Measurements from ENCODE around the gene MGAT4B.

Gene MGAT4B

GRCh38 chr5:179825655-179826182, 19.1 kb upstream of the MGAT4B start:
- peak in 1 of 2 donors; percentile 4 for DNase-seq

GRCh38 chr5:179824745-179825112, 18.1 kb upstream of the MGAT4B start:
- DNase-seq: peak in 1 of 2 donors; percentile 0

GRCh38 chr5:179823937-179824744, 17.5 kb upstream of the MGAT4B start:
- no peak for DNase-seq

- no peak for DNase-seq
These were observed 15.9 kb upstream of the MGAT4B start for GRCh38 chr5:179822444-179822990.

- no peak for DNase-seq
These were observed 15.4 kb upstream of the MGAT4B start for GRCh38 chr5:179822059-179822432.

- peak; percentile 91 to 93 for DNase-seq
These were observed 14.8 kb upstream of the MGAT4B start for GRCh38 chr5:179821298-179822058.

GRCh38 chr5:179820483-179821297, 14.0 kb upstream of the MGAT4B start, which contains the start of gene SQSTM1:
TSS of gene SQSTM1 (plus strand) at chr5:179820905. CDS start at chr5:179820937, 32 bp downstream.
- DNase-seq: peak; percentile 79 to 89

GRCh38 chr5:179820127-179820482, 13.4 kb upstream of the MGAT4B start:
- DNase-seq: no peak

- peak; percentile 38 to 45 for DNase-seq
These were observed 12.8 kb upstream of the MGAT4B start for GRCh38 chr5:179819296-179820126.

GRCh38 chr5:179818746-179819295, 12.2 kb upstream of the MGAT4B start:
- peak; percentile 92 to 93 for DNase-seq

GRCh38 chr5:179817890-179818745, 11.5 kb upstream of the MGAT4B start:
- no peak for DNase-seq

- no peak for DNase-seq
These were observed 10.8 kb upstream of the MGAT4B start for GRCh38 chr5:179817470-179817840.

- no peak for DNase-seq
These were observed 10.3 kb upstream of the MGAT4B start for GRCh38 chr5:179816796-179817469.

- no peak for DNase-seq
These were observed 9.7 kb upstream of the MGAT4B start for GRCh38 chr5:179816401-179816795.

- DNase-seq: no peak
These were observed 9.0 kb upstream of the MGAT4B start for GRCh38 chr5:179815491-179816249.

- DNase-seq: no peak
These were observed 7.4 kb upstream of the MGAT4B start for GRCh38 chr5:179814090-179814489.

- DNase-seq: no peak
These were observed 6.4 kb upstream of the MGAT4B start for GRCh38 chr5:179812997-179813607.

GRCh38 chr5:179812135-179812825, 5.6 kb upstream of the MGAT4B start:
- no peak for DNase-seq
